CD14-positive monocyte (primary cell): Measurements from ENCODE around the gene PPP2R2D. TPM values are rescaled to one million over a fixed set of nuclear protein-coding genes. Genes with fewer than 3 reads are reported as not detected.

ENCODE experiments used
- DNase-seq, 3 donors: peaks; one replicate each; pipeline ENCODE4 v3.0.0-alpha.2; 2011 to 2022
- H2AFZ ChIP-seq: 2 replicates; pipeline ENCODE4 v1.6.0; 2012; ENCODE audit warnings: mild to moderate bottlenecking, low read depth, low read length, inconsistent platforms; ENCODE audit not compliant: insufficient read depth, poor library complexity, severe bottlenecking
- H3K27ac ChIP-seq, 2 donors: 1 replicate in 1 of 2; 2 replicates in 1 of 2; pipeline ENCODE4 v1.5.1; 2012 to 2013; ENCODE audit warnings: low read length in 2 of 2, control low read depth in 1 of 2, inconsistent platforms in 1 of 2, low read depth in 1 of 2, mild to moderate bottlenecking in 1 of 2
- H3K27me3 ChIP-seq, 2 donors: one replicate each; pipeline versions ENCODE4 v1.6.0 to v1.6.1; 2011 to 2013; ENCODE audit warnings: low read length in 2 of 2; ENCODE audit not compliant: control insufficient read depth in 2 of 2, insufficient read depth in 2 of 2
- H3K36me3 ChIP-seq, 2 donors: replicated peaks in 1 of 2; 1 replicate in 1 of 2; 2 replicates in 1 of 2; pipeline versions ENCODE4 v1.5.1 to v1.6.1; 2012 to 2013; ENCODE audit warnings: low read length in 2 of 2, control low read depth in 1 of 2, inconsistent platforms in 1 of 2, mild to moderate bottlenecking in 1 of 2; ENCODE audit not compliant: insufficient read depth in 2 of 2, control insufficient read depth in 1 of 2
- H3K4me1 ChIP-seq, 2 donors: 1 replicate in 1 of 2; 2 replicates in 1 of 2; pipeline versions ENCODE4 v1.5.1 to v1.6.1; 2012 to 2013; ENCODE audit warnings: low read length in 2 of 2, control low read depth in 1 of 2, inconsistent platforms in 1 of 2, mild to moderate bottlenecking in 1 of 2, moderate library complexity in 1 of 2; ENCODE audit not compliant: insufficient read depth in 2 of 2, control insufficient read depth in 1 of 2
- H3K4me2 ChIP-seq: replicated peaks from 2 replicates; pipeline ENCODE3; 2012; ENCODE audit warnings: low read length, moderate library complexity, mild to moderate bottlenecking; ENCODE audit not compliant: poor library complexity, severe bottlenecking; ENCODE audit errors: extremely low read depth
- H3K4me3 ChIP-seq, 3 experiments: fragments of 200-600 bp in 1 of 3; sonication (generic) in 1 of 3; replicated peaks in 1 of 3; 1 replicate in 2 of 3; 2 replicates in 1 of 3; pipeline ENCODE4 v1.5.1; 2011 to 2013; ENCODE audit warnings: low read length in 3 of 3, mild to moderate bottlenecking in 3 of 3, control low read depth in 2 of 3, low read depth in 2 of 3, inconsistent platforms in 1 of 3, moderate library complexity in 1 of 3
- H3K79me2 ChIP-seq: 2 replicates; pipeline ENCODE4 v1.6.0; 2012; ENCODE audit warnings: mild to moderate bottlenecking, control low read depth, inconsistent platforms, low read length, moderate library complexity; ENCODE audit not compliant: insufficient read depth
- H3K9ac ChIP-seq: 2 replicates; pipeline ENCODE4 v1.6.0; 2017; ENCODE audit warnings: low read length, mild to moderate bottlenecking; ENCODE audit not compliant: insufficient read depth, poor library complexity, severe bottlenecking
- H3K9me3 ChIP-seq, 2 donors: replicated peaks in 1 of 2; 1 replicate in 1 of 2; 2 replicates in 1 of 2; pipeline versions ENCODE4 v1.5.1 to v1.6.1; 2012 to 2013; ENCODE audit warnings: low read length in 2 of 2, control low read depth in 1 of 2; ENCODE audit not compliant: control insufficient read depth in 1 of 2, insufficient read depth in 1 of 2
- H4K20me1 ChIP-seq: 2 replicates; pipeline ENCODE4 v1.6.0; 2012; ENCODE audit warnings: mild to moderate bottlenecking, low read length, control low read depth, moderate library complexity; ENCODE audit not compliant: insufficient read depth
- H3K27ac Mint-ChIP-seq, 7 donors: one replicate each; pipeline ENCODE4 v1.8.0; 2020; ENCODE audit warnings: mild to moderate bottlenecking in 7 of 7, mixed read lengths in 7 of 7, moderate library complexity in 6 of 7, inconsistent platforms in 2 of 7
- H3K27me3 Mint-ChIP-seq, 3 donors: one replicate each; pipeline ENCODE4 v1.8.0; 2021 to 2022; ENCODE audit warnings: low read depth in 3 of 3, mild to moderate bottlenecking in 3 of 3, mixed read lengths in 3 of 3, moderate library complexity in 3 of 3, inconsistent platforms in 1 of 3
- H3K36me3 Mint-ChIP-seq, 2 donors: one replicate each; pipeline ENCODE4 v1.8.0; 2020; ENCODE audit warnings: mixed read lengths in 2 of 2, inconsistent platforms in 1 of 2, mild to moderate bottlenecking in 1 of 2
- H3K4me1 Mint-ChIP-seq: one replicate; pipeline ENCODE4 v1.8.0; 2020; ENCODE audit warnings: mild to moderate bottlenecking, mixed read lengths
- H3K4me3 Mint-ChIP-seq, 2 donors: one replicate each; pipeline ENCODE4 v1.8.0; 2020; ENCODE audit warnings: mild to moderate bottlenecking in 2 of 2, mixed read lengths in 2 of 2, moderate library complexity in 1 of 2
- H3K9me3 Mint-ChIP-seq, 7 donors: one replicate each; pipeline ENCODE4 v1.8.0; 2020 to 2022; ENCODE audit warnings: mixed read lengths in 7 of 7, mild to moderate bottlenecking in 6 of 7, moderate library complexity in 6 of 7, inconsistent platforms in 2 of 7
- CTCF ChIP-seq: fragments of 200-600 bp; IDR thresholded peaks from one replicate; pipeline ENCODE4 v1.8.0; 2022; ENCODE audit warnings: antibody characterized with exemption, mild to moderate bottlenecking
- WGBS: methylation state at CpG from one replicate; pipeline ENCODE4 v1.1.5; 2013; ENCODE audit warnings: missing lambda C conversion rate; ENCODE audit not compliant: insufficient coverage; 5-methylcytosine and 5-hydroxymethylcytosine counted together
- intact Hi-C, 2 donors: fragments of 100-400 bp; cut with micrococcal nuclease; formaldehyde crosslinking; loops; one replicate each; pipeline versions ENCODE4 v1.15.0 to v1.15.1; 2023
- polyA plus RNA-seq, 3 donors: library from polyadenylated mRNA; depleted of rRNA in 1 of 3; unstranded in 2 of 3; stranded (reverse) in 1 of 3; fragments of 300-500 nt in 2 of 3; fragments of >200 nt in 1 of 3; fragmentation: Illumina TruSeq in 2 of 3; gene quantifications; 1 replicate in 2 of 3; 2 replicates in 1 of 3; pipeline ENCODE4 v1.2.3, GENCODE V29; 2012 to 2021

PPP2R2D gene
- polyA plus RNA-seq, 3 donors: 12.8 to 23.5 (median 12.9) TPM

GRCh38 chr10:131970946-131971345, 70.1 kb downstream of the PPP2R2D start:
- no peak for DNase-seq
- peaks cover 31 to 45% of the 10 kb centered on the region in 2 donors for H3K36me3 Mint-ChIP-seq
- H3K79me2 ChIP-seq: no peaks in the 10 kb centered on the region

GRCh38 chr10:131971591-131971990, 70.8 kb downstream of the PPP2R2D start:
- peaks cover 28 to 42% of the 10 kb centered on the region in 2 donors for H3K36me3 Mint-ChIP-seq
- WGBS: 100% methylated on average over 4 of the region's 7 CpGs
- peaks cover 9 to 23% of the 10 kb centered on the region in 2 donors for H3K36me3 ChIP-seq
- peaks cover 0 to 4% (median 2%) of the 10 kb centered on the region in 3 donors for H3K27me3 Mint-ChIP-seq
- H2AFZ ChIP-seq: no peak overlapping the region
- H3K9ac ChIP-seq: no peak overlapping the region
- no peak for DNase-seq
- no peaks in the 10 kb centered on the region for H3K79me2 ChIP-seq
- H3K4me3 ChIP-seq: no peak overlapping the region
- H4K20me1 ChIP-seq: no peaks in the 10 kb centered on the region
- H3K9me3 Mint-ChIP-seq: peaks cover 0 to 2% (median 0%) of the 10 kb centered on the region in 7 donors
- no peaks in the 10 kb centered on the region for H3K4me1 ChIP-seq
- no peak overlapping the region for H3K4me3 Mint-ChIP-seq
- no peak overlapping the region for H3K4me2 ChIP-seq
- no peaks in the 10 kb centered on the region for H3K4me1 Mint-ChIP-seq
- H3K9me3 ChIP-seq: no peaks in the 10 kb centered on the region
- no peaks in the 10 kb centered on the region for H3K27me3 ChIP-seq
- no peak for TF ChIP-seq CTCF
- intact Hi-C loops: no loop called here
- H3K27ac ChIP-seq: no peak overlapping the region
- H3K27ac Mint-ChIP-seq: peak overlapping the region in 1 of 7 donors; percentile 9

More at GRCh38 chr10:131970946-131971345, 70.1 kb downstream of the PPP2R2D start:
- Histone ChIP-seq H4K20me1 (no peaks in the 10 kb centered on the region), H2AFZ (no peak overlapping the region), H3K9ac (no peak overlapping the region), H3K4me2 (no peak overlapping the region), H3K9me3 (no peaks in the 10 kb centered on the region), H3K4me1 (no peaks in the 10 kb centered on the region), H3K4me3 (no peak overlapping the region), H3K27ac (no peak overlapping the region), H3K36me3 (peaks cover 9 to 23% of the 10 kb centered on the region in 2 donors), H3K27me3 (no peaks in the 10 kb centered on the region)
- no peaks in the 10 kb centered on the region for H3K4me1 Mint-ChIP-seq
- intact Hi-C loops: no loop called here
- peaks cover 0 to 2% (median 2%) of the 10 kb centered on the region in 3 donors for H3K27me3 Mint-ChIP-seq
- 97% methylated on average over 18 of the region's 18 CpGs for WGBS
- no peak overlapping the region for H3K4me3 Mint-ChIP-seq
- H3K27ac Mint-ChIP-seq: no peak overlapping the region
- no peaks in the 10 kb centered on the region for H3K9me3 Mint-ChIP-seq
- no peak for TF ChIP-seq CTCF
